ENCODE measurements around the gene HMOX1.

The HMOX1 gene

DNA sequence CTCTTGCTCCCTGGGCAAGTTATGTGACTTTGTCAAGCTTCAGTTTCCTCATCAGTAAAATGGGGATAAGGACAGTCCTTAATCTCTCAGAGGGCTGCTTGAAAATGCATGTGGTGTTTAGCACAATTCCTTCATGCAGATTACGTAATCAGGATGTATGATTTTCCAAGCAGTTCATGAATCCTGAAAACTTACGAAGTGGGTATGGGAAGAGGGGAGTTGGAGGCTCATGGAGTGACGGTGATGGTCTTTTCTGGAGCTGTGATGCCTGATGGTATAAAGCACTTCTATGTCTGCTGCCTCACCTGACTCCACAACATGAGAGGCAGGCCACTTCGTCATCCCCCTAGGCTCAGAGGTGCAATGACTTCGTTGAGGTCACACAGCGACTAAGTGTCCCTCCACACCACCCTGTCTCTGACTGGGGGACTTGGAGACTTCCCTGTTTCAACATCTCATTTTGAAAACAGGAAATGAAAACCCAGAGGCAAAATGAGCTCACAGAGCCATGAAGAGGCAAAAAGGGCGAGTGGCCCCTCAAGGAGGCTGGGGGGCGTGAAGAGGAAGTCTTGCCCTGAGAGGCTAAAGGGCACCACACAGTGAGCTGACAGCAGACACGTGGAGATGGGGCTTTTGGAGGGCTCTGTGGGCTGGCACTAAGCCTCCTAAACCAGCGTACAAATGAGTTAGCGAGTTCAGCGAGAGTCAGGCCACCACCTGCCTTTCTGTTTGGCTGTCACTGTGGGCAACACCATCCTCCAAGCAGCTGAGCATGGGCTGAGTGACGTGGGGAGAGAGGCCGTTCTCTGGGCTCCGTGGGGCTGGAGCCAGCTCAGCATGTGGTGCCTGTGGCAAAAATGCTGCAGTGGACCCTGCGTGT lies 29.1 kb downstream of the HMOX1 start:
- no peak for DNase-seq

GRCh38 chr22:35410663-35411034 lies 29.8 kb downstream of the HMOX1 start:
- no peak for DNase-seq

GRCh38 chr22:35411102-35411501 lies 30.2 kb downstream of the HMOX1 start:
- no peak for DNase-seq

DNA sequence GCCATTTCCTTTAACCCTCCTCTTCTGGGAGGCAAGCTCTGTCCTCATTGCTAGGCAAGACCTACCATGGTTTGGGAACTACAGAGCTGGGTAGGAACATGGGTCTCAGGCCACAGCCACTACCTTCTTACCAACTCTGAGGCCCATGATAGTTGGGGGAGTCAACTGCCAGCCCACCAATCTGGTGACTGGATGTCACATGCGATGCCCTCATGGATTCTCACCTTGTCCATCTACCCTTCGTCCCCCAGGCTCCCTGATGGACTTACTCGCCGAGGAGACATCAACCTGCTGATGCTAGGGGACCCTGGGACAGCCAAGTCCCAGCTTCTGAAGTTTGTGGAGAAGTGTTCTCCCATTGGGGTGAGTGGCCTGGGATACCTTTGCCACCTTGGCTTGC lies 32.7 kb downstream of the HMOX1 start:
- DNase-seq = no peak

DNA sequence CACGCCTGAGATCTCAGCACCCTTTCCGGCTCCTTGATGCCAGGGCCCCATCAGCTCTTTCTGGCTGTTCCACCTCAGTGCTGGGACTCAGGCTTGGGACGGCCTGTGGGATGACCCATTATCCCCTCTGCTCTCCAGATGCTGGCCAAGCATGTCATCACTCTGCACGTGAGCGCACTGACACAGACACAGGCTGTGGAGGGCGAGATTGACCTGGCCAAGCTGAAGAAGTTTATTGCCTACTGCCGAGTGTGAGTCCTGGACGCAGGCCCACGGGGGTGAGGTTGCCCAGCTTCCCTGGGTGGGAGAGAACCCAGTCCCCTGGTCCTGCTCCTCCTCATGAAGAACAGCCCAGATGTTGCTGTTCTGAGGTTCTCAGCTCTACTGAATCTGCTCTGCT lies 36.7 kb downstream of the HMOX1 start:
- no peak for DNase-seq

DNA sequence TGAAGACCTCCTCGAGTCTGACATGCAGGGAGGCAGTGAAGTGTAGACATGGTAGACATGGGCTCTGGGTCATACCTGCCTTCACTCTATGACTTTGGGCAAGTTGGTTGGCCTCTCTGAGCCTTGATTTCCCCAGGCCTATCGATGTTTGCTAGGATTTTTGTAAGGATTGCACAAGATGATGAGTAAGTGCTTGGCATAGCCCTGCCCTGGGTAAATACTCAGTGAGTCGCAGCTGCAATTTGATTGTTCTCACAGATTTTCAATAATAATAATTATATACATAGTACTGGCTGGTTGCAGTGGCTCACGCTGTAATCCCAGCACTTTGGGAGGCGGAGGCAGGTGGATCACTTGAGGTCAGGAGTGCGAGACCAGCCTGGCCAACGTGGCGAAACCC lies 37.2 kb downstream of the HMOX1 start:
- no peak for DNase-seq

DNA sequence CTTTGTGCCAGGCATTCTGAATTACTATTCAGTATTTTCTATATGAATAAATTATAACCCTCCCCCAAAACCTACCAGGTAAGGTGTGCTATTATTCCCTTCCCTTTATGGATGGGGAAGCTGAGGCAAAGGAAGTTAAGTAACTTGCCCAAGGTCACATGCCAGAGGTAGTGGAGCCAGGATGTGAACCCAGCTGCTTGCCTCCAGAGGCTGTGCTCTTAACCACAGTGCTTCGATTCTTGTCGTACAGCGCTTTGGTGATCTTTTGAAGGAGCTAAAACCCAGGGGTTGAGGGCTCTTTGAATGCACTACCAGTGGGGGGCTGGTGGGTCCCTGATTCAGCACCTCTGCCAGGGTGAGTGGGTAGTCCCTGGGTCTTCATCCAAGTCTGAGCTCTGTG lies 37.8 kb downstream of the HMOX1 start:
- DNase-seq = no peak

- DNase-seq = no peak
Observed at GRCh38 chr22:35419756-35420155, 38.9 kb downstream of the HMOX1 start.

GRCh38 chr22:35421121-35421520 lies 40.2 kb downstream of the HMOX1 start:
- DNase-seq = no peak

DNA sequence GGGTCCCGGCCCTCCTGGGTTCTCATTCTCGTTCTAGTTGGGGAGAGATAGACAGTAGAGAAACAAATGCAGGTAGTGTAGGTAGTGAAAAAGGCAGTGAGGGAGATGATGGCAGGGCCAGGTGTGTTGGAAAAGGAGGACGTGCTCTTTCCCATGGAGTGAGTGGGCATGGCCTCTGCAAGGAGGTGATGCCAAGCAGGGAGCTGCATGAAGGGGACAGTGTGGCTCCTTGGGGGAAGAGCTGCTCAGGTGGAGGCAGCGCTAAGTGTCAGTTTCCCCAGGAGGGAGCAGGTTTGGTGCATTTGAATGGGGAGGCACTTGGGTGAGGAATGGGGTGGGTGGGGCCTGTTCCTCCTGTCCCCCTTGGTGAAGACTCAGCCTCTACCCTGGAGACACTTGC lies 41.2 kb downstream of the HMOX1 start:
- DNase-seq = no peak

DNA sequence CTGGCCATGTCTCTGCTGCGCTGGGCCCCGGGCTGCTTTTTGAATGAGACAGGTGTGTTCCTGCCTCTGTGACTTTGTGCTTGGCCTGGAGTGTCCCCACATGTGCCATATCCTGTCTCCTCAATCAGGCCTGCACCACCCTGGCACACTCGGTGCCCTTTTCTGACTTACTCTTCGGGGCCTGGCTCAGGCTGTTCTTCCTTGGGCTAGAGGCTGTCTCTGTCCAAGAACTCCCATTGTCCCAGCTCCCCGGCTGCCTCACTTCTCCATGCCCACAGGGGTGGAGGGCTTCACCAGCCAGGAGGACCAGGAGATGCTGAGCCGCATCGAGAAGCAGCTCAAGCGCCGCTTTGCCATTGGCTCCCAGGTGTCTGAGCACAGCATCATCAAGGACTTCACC lies 42.0 kb downstream of the HMOX1 start:
- no peak for DNase-seq

DNA sequence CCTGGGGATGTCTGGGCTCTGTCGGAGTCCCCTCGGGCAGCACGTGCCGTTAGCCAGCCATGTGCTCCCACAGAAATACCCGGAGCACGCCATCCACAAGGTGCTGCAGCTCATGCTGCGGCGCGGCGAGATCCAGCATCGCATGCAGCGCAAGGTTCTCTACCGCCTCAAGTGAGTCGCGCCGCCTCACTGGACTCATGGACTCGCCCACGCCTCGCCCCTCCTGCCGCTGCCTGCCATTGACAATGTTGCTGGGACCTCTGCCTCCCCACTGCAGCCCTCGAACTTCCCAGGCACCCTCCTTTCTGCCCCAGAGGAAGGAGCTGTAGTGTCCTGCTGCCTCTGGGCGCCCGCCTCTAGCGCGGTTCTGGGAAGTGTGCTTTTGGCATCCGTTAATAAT lies 43.2 kb downstream of the HMOX1 start:
- no peak for DNase-seq

- DNase-seq = no peak
Observed at GRCh38 chr22:35424761-35425160, 43.9 kb downstream of the HMOX1 start.

DNA sequence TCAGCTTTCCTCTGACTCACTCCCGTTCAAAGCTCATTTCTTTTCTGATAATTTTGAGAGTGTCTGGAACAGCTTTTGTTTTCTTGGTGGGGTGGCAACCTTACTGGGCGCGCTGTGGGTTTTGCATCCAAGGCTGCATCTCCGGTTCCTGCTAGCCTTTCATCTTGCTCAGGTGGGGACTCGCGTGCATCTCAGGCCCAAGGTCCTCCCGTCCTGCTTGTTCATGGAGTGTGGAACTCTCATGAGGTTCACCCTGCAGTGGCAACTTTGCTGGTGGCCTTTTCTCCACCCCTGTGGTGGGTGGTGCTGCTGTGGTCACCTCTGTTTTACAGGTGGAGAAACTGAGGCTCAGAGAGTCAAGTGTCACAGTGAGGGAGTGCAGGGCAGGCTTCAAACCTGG lies 44.6 kb downstream of the HMOX1 start:
- DNase-seq = no peak

GRCh38 chr22:35425971-35426800 lies 45.3 kb downstream of the HMOX1 start:
- DNase-seq = no peak

DNA sequence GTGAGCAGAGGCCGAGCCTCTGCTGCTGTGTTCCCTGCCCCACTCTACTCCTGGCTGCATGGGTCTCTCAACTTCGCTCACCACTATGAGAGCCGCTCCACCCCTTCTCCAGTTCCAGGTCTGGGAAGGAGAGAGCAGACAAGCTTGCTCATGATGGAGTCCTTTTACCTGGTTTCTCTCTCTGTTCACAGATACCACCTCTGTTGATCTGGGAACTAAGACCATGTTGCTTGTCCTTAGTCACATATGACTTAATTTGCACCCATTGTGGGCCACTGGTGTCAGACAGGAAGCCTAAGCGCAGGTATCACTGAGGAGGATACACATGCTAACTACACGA lies 45.9 kb downstream of the HMOX1 start:
- no peak for DNase-seq

GRCh38 chr22:35430897-35431322 lies 50.0 kb downstream of the HMOX1 start:
- peak; percentile 59 for DNase-seq

DNA sequence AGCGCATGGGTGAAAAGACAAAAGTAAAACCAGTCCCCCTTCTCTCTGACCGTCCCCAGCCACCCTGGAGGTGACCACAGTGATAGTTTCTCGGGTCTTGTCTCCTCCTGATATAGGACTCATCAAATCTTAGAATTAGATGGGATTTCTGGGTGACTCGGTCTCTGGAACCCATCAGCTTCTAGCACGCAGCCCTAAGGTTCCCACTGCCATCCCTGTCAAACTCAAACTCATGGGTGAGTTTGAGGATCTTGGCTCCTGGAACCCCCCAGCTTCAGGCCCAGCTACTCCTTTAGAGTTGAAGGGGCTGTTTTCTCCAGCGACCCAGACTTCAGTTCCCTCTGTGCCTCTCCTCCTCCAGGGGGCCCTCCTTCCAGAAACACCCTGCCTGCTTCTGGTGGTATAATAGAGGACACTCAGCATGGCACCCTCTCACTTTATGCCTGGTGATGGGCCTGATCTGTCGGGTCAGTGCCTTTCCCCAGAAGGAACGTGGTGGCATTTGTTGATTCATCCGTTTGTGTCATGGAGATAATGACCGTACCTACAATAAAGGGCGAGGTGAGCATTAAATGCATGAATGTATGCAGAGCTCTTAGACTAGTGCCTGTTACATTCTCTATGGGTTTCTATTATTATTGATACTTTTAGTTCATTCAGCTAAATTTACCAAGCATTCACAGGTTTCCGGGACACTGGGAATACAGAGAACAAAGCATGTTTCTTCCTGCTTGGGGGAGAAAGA lies 50.8 kb downstream of the HMOX1 start:
- DNase-seq = no peak

GRCh38 chr22:35432228-35432905 lies 51.5 kb downstream of the HMOX1 start:
- no peak for DNase-seq

DNA sequence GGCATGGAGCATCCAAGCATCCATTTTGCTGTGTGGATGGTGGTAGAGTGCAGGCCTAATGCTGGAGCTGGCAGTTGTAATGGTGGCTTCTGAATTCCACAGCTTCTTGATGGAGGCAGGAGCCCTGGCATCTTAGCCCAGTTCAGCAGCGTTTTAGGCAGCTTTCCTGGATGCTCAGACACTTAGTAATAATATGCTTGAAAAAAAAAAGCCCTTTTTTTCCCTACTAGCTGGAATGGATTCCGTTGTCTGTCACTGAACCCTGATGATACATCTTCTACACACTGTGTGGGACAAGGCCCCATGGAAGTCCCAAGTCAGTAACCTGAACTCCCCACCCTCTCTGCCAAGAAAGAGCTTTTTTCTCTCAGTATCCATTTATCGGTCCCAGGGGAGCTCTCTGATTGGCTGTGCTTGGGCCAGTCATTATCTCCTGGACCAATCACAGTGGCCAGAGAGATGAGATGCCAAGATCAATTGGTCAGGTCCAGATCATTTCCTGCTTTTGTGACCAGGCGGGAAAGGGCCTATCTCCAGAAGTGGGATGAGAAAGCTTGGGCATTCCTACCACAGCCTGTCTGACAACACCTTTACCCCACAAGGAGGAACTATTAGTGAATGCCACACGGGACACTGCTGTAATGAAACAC lies 53.3 kb downstream of the HMOX1 start:
- DNase-seq = no peak

DNA sequence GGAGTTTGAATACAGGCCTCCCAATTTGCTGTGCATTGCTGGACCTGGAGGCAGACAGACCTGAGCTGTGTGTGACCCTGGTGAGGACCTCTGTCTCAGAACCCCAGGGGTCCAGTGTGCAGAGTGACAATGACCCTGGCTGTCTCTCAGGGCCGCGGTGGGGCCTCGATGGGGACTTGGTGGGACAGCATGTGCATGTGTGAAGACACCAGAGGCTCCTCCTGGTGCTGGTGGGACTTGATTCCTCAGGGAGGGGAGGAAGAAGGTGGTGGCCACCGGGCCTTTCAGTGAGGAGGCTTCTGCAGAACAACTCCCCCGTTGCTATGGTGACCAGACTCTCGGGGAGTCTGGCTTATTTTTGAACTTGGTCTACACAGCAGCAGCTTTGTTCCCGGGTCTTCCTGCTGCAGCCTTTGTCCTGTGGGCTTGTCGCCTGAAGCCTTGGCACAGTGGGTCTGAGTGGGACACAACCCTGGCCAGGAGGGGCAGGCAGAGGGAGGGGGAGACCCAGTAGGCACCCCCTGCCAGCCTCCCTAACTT lies 54.4 kb downstream of the HMOX1 start:
- DNase-seq = no peak

- DNase-seq = no peak
Observed at GRCh38 chr22:35436421-35436820, 55.5 kb downstream of the HMOX1 start.

Measured in activated CD4-positive, alpha-beta T cell treated with anti-CD3 and anti-CD28 coated beads, Interleukin-2, amount 50 U/mL, for 16 hours (primary cell).